ENCODE measurements around the gene SCYL1. TPM values are rescaled to one million over a fixed set of nuclear protein-coding genes. Genes with fewer than 3 reads are reported as not detected.

Gene SCYL1
- total RNA-seq, 1 donor from 2014 or later = 16.9 TPM

DNA sequence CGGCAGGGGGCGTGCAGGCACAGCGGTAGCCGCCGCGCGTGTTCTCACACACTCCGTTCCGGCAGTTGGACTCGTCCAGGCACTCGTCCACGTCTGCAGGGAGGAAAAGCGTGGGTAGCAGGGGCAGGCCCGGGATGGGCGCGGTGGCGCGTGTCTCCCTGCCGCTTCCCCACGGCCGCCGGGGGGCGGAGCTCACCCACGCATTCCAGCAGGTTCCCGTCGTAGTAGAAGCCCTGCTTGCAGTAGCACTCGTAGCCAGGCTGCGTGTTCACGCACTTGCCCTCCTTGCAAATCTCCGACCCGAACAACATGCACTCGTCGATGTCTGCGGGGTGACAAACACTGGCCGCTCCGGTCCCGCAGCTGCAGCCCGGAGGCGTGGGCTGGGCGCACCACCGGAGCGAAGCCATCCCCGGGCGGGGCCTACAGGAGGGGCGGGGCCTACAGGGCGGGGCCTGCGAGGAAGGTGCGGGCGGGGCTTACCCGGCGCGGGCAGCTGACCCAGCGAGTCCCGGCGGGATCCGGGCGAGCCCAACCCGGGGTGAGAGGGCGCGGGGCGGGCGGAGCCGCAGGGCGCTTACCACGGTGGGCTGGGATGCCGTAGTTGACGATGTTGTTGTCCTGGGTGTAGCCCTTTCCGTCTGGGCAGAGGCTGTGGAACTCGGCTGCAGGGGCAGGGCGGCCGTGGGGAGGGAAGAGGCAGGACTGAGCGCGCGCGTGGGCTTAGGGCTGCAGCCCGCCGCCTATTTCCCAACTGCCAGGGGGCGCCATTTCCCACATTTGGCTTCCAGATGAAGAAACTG, 15.6 kb downstream of the SCYL1 start:
- peak overlapping the region; percentile 48 for H2AFZ ChIP-seq (replicated peaks)
- H3K79me2 ChIP-seq (ENCODE audit: low read depth) = no peaks in the 10 kb centered on the region
- Mint-ChIP-seq H3K9me3 (no peaks in the 10 kb centered on the region), H3K36me3 (peaks cover 8% of the 10 kb centered on the region), H3K4me1 (peaks cover 11% of the 10 kb centered on the region), H3K4me3 (peak overlapping the region; percentile 84), H3K27ac (no peak overlapping the region), H3K27me3 (ENCODE audit: insufficient read depth, low read depth) (peaks cover 20% of the 10 kb centered on the region)
- H3K36me3 ChIP-seq = no peaks in the 10 kb centered on the region
- H4K20me1 ChIP-seq (ENCODE audit: low read depth) = peaks cover 35% of the 10 kb centered on the region
- peak overlapping the region; percentile 48 for H3K4me3 ChIP-seq
- no peak overlapping the region for H3K9ac ChIP-seq
- H3K27me3 ChIP-seq = peaks cover 82% of the 10 kb centered on the region
- no peak overlapping the region for H3K27ac ChIP-seq
- peak; percentile 95 for DNase-seq (ENCODE audit: low spot score)
- peak overlapping the region; percentile 77 for H3K4me2 ChIP-seq
- no peaks in the 10 kb centered on the region for H3K9me3 ChIP-seq (ENCODE audit: low read depth)
- TF ChIP-seq, protein P1, sequence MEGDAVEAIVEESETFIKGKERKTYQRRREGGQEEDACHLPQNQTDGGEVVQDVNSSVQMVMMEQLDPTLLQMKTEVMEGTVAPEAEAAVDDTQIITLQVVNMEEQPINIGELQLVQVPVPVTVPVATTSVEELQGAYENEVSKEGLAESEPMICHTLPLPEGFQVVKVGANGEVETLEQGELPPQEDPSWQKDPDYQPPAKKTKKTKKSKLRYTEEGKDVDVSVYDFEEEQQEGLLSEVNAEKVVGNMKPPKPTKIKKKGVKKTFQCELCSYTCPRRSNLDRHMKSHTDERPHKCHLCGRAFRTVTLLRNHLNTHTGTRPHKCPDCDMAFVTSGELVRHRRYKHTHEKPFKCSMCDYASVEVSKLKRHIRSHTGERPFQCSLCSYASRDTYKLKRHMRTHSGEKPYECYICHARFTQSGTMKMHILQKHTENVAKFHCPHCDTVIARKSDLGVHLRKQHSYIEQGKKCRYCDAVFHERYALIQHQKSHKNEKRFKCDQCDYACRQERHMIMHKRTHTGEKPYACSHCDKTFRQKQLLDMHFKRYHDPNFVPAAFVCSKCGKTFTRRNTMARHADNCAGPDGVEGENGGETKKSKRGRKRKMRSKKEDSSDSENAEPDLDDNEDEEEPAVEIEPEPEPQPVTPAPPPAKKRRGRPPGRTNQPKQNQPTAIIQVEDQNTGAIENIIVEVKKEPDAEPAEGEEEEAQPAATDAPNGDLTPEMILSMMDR (IDR thresholded peaks at IDR 0.05) = peak; percentile 88
- TF ChIP-seq EZH2phosphoT487 (IDR thresholded peaks at IDR 0.05) (peak; percentile 71), EZH2 (IDR thresholded peaks at IDR 0.05) (peak; percentile 21)
- peaks cover 29% of the 10 kb centered on the region for H3F3A ChIP-seq (ENCODE audit: low read depth)
- peaks cover 19% of the 10 kb centered on the region for H3K4me1 ChIP-seq

DNA sequence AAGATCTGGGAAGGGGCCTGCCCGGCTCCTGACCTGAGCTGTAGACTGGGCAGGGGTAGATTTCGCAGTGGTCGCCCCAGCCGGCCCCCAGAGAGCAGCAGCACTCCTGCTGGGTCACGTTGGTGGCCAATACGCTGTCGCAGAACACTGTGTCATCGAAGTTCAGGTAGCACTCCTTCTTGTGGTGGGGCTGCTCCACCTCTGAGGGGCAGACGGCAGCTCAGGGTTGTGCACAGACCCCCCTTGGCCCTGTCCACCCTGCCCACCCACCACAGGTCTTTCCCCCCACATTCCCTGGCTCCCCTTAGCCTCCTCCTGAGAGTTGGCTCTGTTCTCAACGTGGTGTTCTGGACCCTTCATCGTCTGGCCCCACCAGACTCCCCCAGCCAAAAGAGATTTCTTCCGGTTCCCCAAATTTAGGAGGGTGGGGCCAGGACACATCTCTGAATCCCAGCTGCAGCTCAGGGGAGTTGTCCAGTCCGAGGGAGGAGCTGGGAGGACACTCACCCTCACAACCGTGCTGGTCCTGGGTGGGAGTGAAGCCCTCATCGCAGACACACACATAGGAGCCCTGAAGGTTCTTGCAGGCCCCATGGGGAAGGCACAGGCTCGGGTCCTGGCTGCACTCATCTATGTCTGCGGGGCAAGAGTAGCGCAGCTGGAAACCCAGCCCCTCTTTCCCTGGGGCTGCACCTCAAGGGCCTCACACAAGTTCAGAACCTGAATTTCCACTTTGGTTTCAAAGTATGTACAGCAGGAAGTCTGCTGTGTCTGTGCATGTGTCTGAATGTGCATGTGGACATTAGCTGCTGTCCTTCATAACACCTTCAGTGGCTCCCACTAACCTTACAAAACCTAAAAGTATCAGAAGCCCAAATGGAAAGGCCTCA, 16.5 kb downstream of the SCYL1 start:
- Histone ChIP-seq H3K9ac (no peak overlapping the region), H3K27me3 (peaks cover 90% of the 10 kb centered on the region), H3K4me3 (peak overlapping the region; percentile 48), H3K27ac (no peak overlapping the region), H3K9me3 (ENCODE audit: low read depth) (no peaks in the 10 kb centered on the region), H4K20me1 (ENCODE audit: low read depth) (peaks cover 38% of the 10 kb centered on the region), H2AFZ (replicated peaks) (peak overlapping the region; percentile 48), H3K79me2 (ENCODE audit: low read depth) (no peaks in the 10 kb centered on the region), H3K36me3 (no peaks in the 10 kb centered on the region), H3K4me2 (peak overlapping the region; percentile 77), H3F3A (ENCODE audit: low read depth) (peaks cover 34% of the 10 kb centered on the region), H3K4me1 (peaks cover 23% of the 10 kb centered on the region)
- H3K4me1 Mint-ChIP-seq = peaks cover 18% of the 10 kb centered on the region
- no peak overlapping the region for H3K27ac Mint-ChIP-seq
- peaks cover 4% of the 10 kb centered on the region for H3K36me3 Mint-ChIP-seq
- peaks cover 21% of the 10 kb centered on the region for H3K27me3 Mint-ChIP-seq (ENCODE audit: insufficient read depth, low read depth)
- H3K4me3 Mint-ChIP-seq = peak overlapping the region; percentile 84
- TF ChIP-seq EZH2 (IDR thresholded peaks at IDR 0.05) (no peak), EZH2phosphoT487 (IDR thresholded peaks at IDR 0.05) (no peak)
- TF ChIP-seq, protein P1 (IDR thresholded peaks at IDR 0.05) = no peak
- H3K9me3 Mint-ChIP-seq = no peaks in the 10 kb centered on the region
- no peak for DNase-seq (ENCODE audit: low spot score)

DNA sequence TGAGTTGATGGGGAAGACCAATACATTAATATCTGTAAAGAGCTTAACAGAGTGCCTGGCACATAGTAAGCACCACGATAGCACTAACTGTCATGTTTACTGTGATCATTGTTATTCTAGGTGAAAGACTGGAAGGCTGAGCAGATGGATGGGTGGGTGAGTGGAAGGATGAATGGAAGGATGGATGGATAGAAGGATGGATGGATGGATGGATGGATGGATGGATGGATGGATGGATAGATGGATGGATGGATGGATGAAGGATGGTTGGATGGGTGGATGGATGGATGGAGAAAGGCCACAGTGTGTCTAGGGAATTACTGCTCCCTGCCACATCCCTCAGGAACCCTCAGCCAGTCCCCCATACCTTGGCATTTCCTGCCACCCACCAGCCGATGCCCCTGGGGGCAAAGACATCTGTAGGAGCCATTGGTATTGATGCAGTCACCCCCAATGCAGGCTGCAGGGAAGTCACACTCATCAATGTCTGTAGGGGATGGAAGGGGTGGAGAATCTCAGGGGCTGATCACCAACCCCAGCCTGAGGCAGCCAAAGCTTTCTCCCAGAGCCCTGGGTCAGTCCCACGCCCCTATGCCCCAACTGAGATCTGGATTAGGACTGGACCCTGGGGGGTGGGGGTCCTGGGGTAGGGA, 18.0 kb downstream of the SCYL1 start:
- Histone ChIP-seq H2AFZ (replicated peaks) (no peak overlapping the region), H4K20me1 (ENCODE audit: low read depth) (peaks cover 40% of the 10 kb centered on the region), H3K27ac (no peak overlapping the region), H3F3A (ENCODE audit: low read depth) (peaks cover 35% of the 10 kb centered on the region), H3K9me3 (ENCODE audit: low read depth) (no peaks in the 10 kb centered on the region), H3K4me3 (no peak overlapping the region), H3K9ac (no peak overlapping the region), H3K4me1 (peaks cover 23% of the 10 kb centered on the region), H3K36me3 (no peaks in the 10 kb centered on the region), H3K27me3 (peaks cover 97% of the 10 kb centered on the region), H3K79me2 (ENCODE audit: low read depth) (no peaks in the 10 kb centered on the region), H3K4me2 (no peak overlapping the region)
- Mint-ChIP-seq H3K4me1 (peaks cover 21% of the 10 kb centered on the region), H3K27ac (no peak overlapping the region), H3K27me3 (ENCODE audit: insufficient read depth, low read depth) (peaks cover 17% of the 10 kb centered on the region), H3K4me3 (no peak overlapping the region), H3K36me3 (peaks cover 1% of the 10 kb centered on the region), H3K9me3 (no peaks in the 10 kb centered on the region)
- TF ChIP-seq EZH2 (IDR thresholded peaks at IDR 0.05) (no peak), EZH2phosphoT487 (IDR thresholded peaks at IDR 0.05) (no peak)
- TF ChIP-seq, protein P1 (IDR thresholded peaks at IDR 0.05) = no peak
- DNase-seq (ENCODE audit: low spot score) = no peak

All from neural progenitor cell (in vitro differentiated cells).